Sigmoid colon (tissue), 3 donors: Measurements from ENCODE around the gene NEURL1B.

Source experiments
- CTCF ChIP-seq, 4 experiments: fragments of 450-650 bp in 3 of 4; fragments of 200-600 bp in 1 of 4; IDR thresholded peaks; one replicate each; pipeline ENCODE4 v1.5.1; 2016 to 2019; ENCODE audit warnings: antibody characterized with exemption in 4 of 4, mild to moderate bottlenecking in 3 of 4, moderate library complexity in 2 of 4
- POLR2A ChIP-seq, 2 donors: fragments of 450-650 bp; IDR thresholded peaks; one replicate each; pipeline ENCODE4 v1.6.1; 2016; ENCODE audit warnings: antibody characterized with exemption in 2 of 2, mild to moderate bottlenecking in 2 of 2, moderate library complexity in 2 of 2

GRCh38 chr5:172721455-172722326 lies 80.6 kb downstream of the NEURL1B start:
- no peak for TF ChIP-seq POLR2A (IDR thresholded peaks at IDR 0.05)
- TF ChIP-seq CTCF (IDR thresholded peaks at IDR 0.05), result no peak
